GM12878 (cell line): ENCODE data around the gene MTCH2. TPM values are rescaled to one million over a fixed set of nuclear protein-coding genes. Genes with fewer than 3 reads are reported as not detected.

Experiments used
- ATAC-seq: fragments of 200-7000 bp; cut with Tn5 transposase; 3 replicates; pipeline ENCODE4 v1.9.1; 2020; ENCODE audit warnings: mild to moderate bottlenecking, moderate library complexity
- BruUV-seq: library from RNA; stranded (reverse); fragments of 400-500 nt; replicated peaks from 2 replicates; lab custom pipeline; 2021; lab: Mats Ljungman, UMichigan
- CTCF ChIA-PET: fragments of 300-600 bp; sonication (Branson Sonifier 250); formaldehyde crosslinking; extraction: SDS; loops from one replicate; lab custom pipeline; 2021; ENCODE audit warnings: inconsistent platforms; lab: Yijun Ruan, JAX
- POLR2A ChIA-PET: fragments of 350-600 bp; formaldehyde crosslinking; extraction: SDS; loops from one replicate; lab custom pipeline; 2021; ENCODE audit warnings: inconsistent platforms; lab: Charles Lee
- RAD21 ChIA-PET: fragments of 300-600 bp; sonication (Branson Sonifier 250); formaldehyde crosslinking; loops from one replicate; lab custom pipeline; 2023; ENCODE audit warnings: antibody characterized with exemption; ENCODE audit not compliant: unreplicated experiment; lab: Charles Lee
- SMC1A ChIA-PET: fragments of 300-600 bp; sonication (Branson Sonifier 250); formaldehyde crosslinking; loops from one replicate; lab custom pipeline; 2023; ENCODE audit not compliant: unreplicated experiment, uncharacterized antibody; lab: Charles Lee
- DNase-seq: peaks from one replicate; pipeline ENCODE4 v3.0.0-alpha.2; 2011; ENCODE audit warnings: low read depth, low spot score
- FAIRE-seq: peaks from 3 replicates; lab custom pipeline; 2011; peaks lifted over from hg19 to GRCh38; lab: Jason Lieb, UNC
- H2AFZ ChIP-seq: 2 replicates; pipeline ENCODE4 v1.6.0; 2011; ENCODE audit warnings: low read depth, low read length, control low read depth; ENCODE audit not compliant: control insufficient read depth
- H3K27ac ChIP-seq: 2 replicates; pipeline ENCODE4 v1.5.1; 2011; ENCODE audit warnings: control low read depth; ENCODE audit not compliant: control insufficient read depth, insufficient read depth
- H3K27me3 ChIP-seq, 2 experiments: replicated peaks in 1 of 2; 2 replicates each; pipeline versions ENCODE4 v1.6.0 to v1.6.1; 2011; ENCODE audit warnings: low read length in 1 of 2; ENCODE audit not compliant: control insufficient read depth in 2 of 2, insufficient read depth in 2 of 2
- H3K36me3 ChIP-seq, 2 experiments: 2 replicates each; pipeline ENCODE4 v1.5.1; 2011; ENCODE audit warnings: low read length in 1 of 2; ENCODE audit not compliant: control insufficient read depth in 2 of 2, insufficient read depth in 2 of 2
- H3K4me1 ChIP-seq: 2 replicates; pipeline ENCODE4 v1.6.1; 2011; ENCODE audit warnings: mild to moderate bottlenecking, low read length, moderate library complexity, mixed read lengths; ENCODE audit not compliant: control insufficient read depth, insufficient read depth
- H3K4me2 ChIP-seq: 2 replicates; pipeline ENCODE4 v1.6.0; 2011; ENCODE audit warnings: control low read depth; ENCODE audit not compliant: control insufficient read depth, insufficient read depth
- H3K4me3 ChIP-seq: fragments of 200-600 bp; sonication (generic); 2 replicates; pipeline ENCODE4 v1.5.1; 2016
- H3K79me2 ChIP-seq: 2 replicates; pipeline ENCODE4 v1.6.0; 2011; ENCODE audit warnings: low read length; ENCODE audit not compliant: control insufficient read depth, insufficient read depth
- H3K9ac ChIP-seq: 2 replicates; pipeline ENCODE4 v1.8.0; 2011; ENCODE audit warnings: low read length, control low read depth, mixed read lengths; ENCODE audit not compliant: control insufficient read depth, insufficient read depth
- H3K9me3 ChIP-seq: replicated peaks from 3 replicates; pipeline ENCODE4 v1.5.1; 2011; ENCODE audit warnings: mild to moderate bottlenecking, low read length; ENCODE audit not compliant: control insufficient read depth, insufficient read depth
- H4K20me1 ChIP-seq: 2 replicates; pipeline ENCODE4 v1.6.0; 2011; ENCODE audit not compliant: control insufficient read depth, insufficient read depth
- HCFC1 ChIP-seq: fragments of 150-350 bp; IDR thresholded peaks from 2 replicates; pipeline ENCODE4 v1.6.1; 2014; ENCODE audit warnings: low read length
- IKZF2 ChIP-seq, 2 experiments: fragments of 450-650 bp; IDR thresholded peaks; 2 replicates each; pipeline ENCODE4 v1.6.1; 2017; ENCODE audit warnings: mild to moderate bottlenecking in 2 of 2, moderate library complexity in 2 of 2
- NFYB ChIP-seq: IDR thresholded peaks from 2 replicates; pipeline ENCODE4 v1.6.1; 2011; ENCODE audit warnings: low read depth, mild to moderate bottlenecking, low read length, improper control_type of control experiment, moderate library complexity; ENCODE audit not compliant: insufficient read depth
- POU2F2 ChIP-seq: IDR thresholded peaks from 3 replicates; pipeline ENCODE4 v1.6.1; 2011; ENCODE audit warnings: low read depth, mild to moderate bottlenecking, low read length, borderline replicate concordance
- PRDM15 ChIP-seq: fragments of 450-650 bp; formaldehyde crosslinking; IDR thresholded peaks from 2 replicates; pipeline ENCODE4 v1.4.0; 2020; ENCODE audit warnings: mild to moderate bottlenecking, moderate library complexity
- RCOR1 ChIP-seq: conservative IDR thresholded peaks from 2 replicates; pipeline ENCODE4 v1.6.1; 2012; ENCODE audit warnings: low read depth, low read length, improper control_type of control experiment
- RFX5 ChIP-seq: IDR thresholded peaks from 2 replicates; pipeline ENCODE4 v1.6.1; 2011; ENCODE audit warnings: low read depth, low read length, improper control_type of control experiment
- WGBS: methylation state at CpG from one replicate; pipeline ENCODE4 v1.1.6; 2016; ENCODE audit warnings: low lambda C conversion rate; ENCODE audit not compliant: insufficient replicate concordance, insufficient coverage; ENCODE audit errors: missing lambda C conversion rate; 5-methylcytosine and 5-hydroxymethylcytosine counted together
- in situ Hi-C: fragments of 300-500 bp; cut with MboI; formaldehyde crosslinking; loops from 9 replicates; pipeline ENCODE4 v1.14.3; 2018; ENCODE audit warnings: mixed read lengths
- intact Hi-C: fragments of 100-400 bp; cut with micrococcal nuclease; formaldehyde crosslinking; loops from one replicate; pipeline ENCODE4 v1.14.2; 2022; ENCODE audit not compliant: unreplicated experiment
- polyA plus RNA-seq, 11 experiments: library from polyadenylated mRNA; depleted of rRNA in 4 of 11; unstranded in 6 of 11; stranded (reverse) in 5 of 11; fragments of >200 nt; fragmentation: Nextera tagmentation in 4 of 11; fragmentation: Illumina TruSeq in 1 of 11; extraction: Ambion mirVana in 4 of 11; extraction: Trizol in 1 of 11; gene quantifications; 1 replicate in 1 of 11; 2 replicates in 10 of 11; pipeline versions ENCODE4 v1.2.1 to v1.2.3, GENCODE V29; 2011 to 2016; ENCODE audit warnings: inconsistent platforms in 2 of 11, missing spikeins in 2 of 11, low read depth in 1 of 11
- total RNA-seq, 4 experiments: library from RNA; depleted of rRNA in 3 of 4; stranded (reverse); fragments of >200 nt in 3 of 4; fragmentation: Illumina TruSeq in 1 of 4; extraction: Trizol in 1 of 4; gene quantifications; 2 replicates each; pipeline versions ENCODE4 v1.2.1 to v1.2.3, GENCODE V29; 2013 to 2021
- TF ChIP-seq, protein P1 (sequence below): fragments of 450-650 bp; IDR thresholded peaks from 2 replicates; pipeline ENCODE4 v1.6.1; 2017; ENCODE audit warnings: mild to moderate bottlenecking, moderate library complexity
- TF ChIP-seq, protein P2 (sequence below): IDR thresholded peaks from 2 replicates; pipeline ENCODE4 v1.6.1; 2012; ENCODE audit warnings: low read depth, low read length, improper control_type of control experiment
- TF ChIP-seq, protein P3 (sequence below): fragments of 450-650 bp; formaldehyde crosslinking; IDR thresholded peaks from 2 replicates; pipeline ENCODE4 v1.5.0; 2022; ENCODE audit warnings: mild to moderate bottlenecking, missing genetic modification characterization

The MTCH2 gene
- total and polyA plus RNA-seq, 10 of the 15 experiments (the other 5 are each of a cell fraction or from before 2014, with no cell fraction given) = 72.4 to 341 (median 144) TPM

DNA sequence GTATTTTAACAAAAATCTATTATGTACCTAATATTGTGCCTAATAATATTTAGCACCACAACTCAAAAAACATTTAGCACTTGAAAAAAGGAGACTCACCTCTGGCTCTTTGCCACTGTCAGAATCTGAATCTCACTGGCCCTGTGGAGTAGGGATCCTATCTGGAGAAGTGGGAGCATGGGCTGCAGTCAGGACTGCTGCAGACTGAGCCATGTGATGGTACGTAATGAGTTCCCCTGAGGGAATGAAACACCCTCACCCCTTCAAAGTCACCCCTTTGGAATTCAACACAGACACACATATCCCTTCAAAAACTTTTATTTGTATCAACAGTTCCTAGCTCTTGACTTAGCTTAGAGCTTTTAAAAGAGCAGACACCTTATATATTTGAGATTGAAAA, 70.5 kb downstream of the MTCH2 start (continued):
- no peak for TF ChIP-seq IKZF2 (IDR thresholded peaks at IDR 0.05)
- no peak for TF ChIP-seq NFYB

DNA sequence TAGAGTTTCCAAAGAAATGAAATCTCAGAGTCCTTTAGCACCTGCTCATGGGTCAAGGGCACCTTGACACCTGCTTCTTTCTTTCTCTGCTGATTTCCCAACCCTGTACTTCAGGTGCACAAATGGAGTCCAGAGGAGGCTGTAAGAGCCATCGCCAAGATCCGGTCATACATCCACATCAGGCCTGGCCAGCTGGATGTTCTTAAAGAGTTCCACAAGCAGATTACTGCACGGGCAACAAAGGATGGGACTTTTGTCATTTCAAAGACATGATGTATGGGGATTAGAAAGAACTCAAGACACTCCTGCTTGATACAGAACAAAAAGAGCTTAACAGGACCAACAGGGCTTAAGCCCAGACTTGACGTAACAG, 71.0 kb downstream of the MTCH2 start:
- peaks cover 14% of the 10 kb centered on the region for H3K79me2 ChIP-seq
- ATAC-seq = no peak
- H3K36me3 ChIP-seq = peaks cover 10 to 36% of the 10 kb centered on the region in 2 experiments
- CTCF ChIA-PET = no interaction called here
- H3K4me3 ChIP-seq = no peak overlapping the region
- BruUV-seq = TSS peak; percentile 14
- no peak overlapping the region for H2AFZ ChIP-seq
- no peak for FAIRE-seq
- no peaks in the 10 kb centered on the region for H3K27me3 ChIP-seq
- no peaks in the 10 kb centered on the region for H3K9me3 ChIP-seq
- in situ Hi-C loops = no loop called here
- intact Hi-C loops = no loop called here
- RAD21 ChIA-PET = no interaction called here
- H3K4me2 ChIP-seq = no peak overlapping the region
- POLR2A ChIA-PET = interaction anchor here (2.4 kb wide), 1 partner anchor 9 kb away, joined by 7 read pairs; no protein-coding TSS in a partner anchor
- no peak overlapping the region for H3K27ac ChIP-seq
- H3K9ac ChIP-seq = no peak overlapping the region
- SMC1A ChIA-PET = no interaction called here
- WGBS = 92% methylated on average over 4 of the region's 4 CpGs
- H4K20me1 ChIP-seq = 0 out of 2 replicates have a peak, but pooled peaks cover 3% of the 10 kb centered on the region
- no peaks in the 10 kb centered on the region for H3K4me1 ChIP-seq
- no peak for DNase-seq
- TF ChIP-seq PRDM15 (CRISPR knock-in tag) (no peak), POU2F2 (no peak), HCFC1 (no peak), RCOR1 (no peak), RFX5 (no peak)
- TF ChIP-seq, protein P1, sequence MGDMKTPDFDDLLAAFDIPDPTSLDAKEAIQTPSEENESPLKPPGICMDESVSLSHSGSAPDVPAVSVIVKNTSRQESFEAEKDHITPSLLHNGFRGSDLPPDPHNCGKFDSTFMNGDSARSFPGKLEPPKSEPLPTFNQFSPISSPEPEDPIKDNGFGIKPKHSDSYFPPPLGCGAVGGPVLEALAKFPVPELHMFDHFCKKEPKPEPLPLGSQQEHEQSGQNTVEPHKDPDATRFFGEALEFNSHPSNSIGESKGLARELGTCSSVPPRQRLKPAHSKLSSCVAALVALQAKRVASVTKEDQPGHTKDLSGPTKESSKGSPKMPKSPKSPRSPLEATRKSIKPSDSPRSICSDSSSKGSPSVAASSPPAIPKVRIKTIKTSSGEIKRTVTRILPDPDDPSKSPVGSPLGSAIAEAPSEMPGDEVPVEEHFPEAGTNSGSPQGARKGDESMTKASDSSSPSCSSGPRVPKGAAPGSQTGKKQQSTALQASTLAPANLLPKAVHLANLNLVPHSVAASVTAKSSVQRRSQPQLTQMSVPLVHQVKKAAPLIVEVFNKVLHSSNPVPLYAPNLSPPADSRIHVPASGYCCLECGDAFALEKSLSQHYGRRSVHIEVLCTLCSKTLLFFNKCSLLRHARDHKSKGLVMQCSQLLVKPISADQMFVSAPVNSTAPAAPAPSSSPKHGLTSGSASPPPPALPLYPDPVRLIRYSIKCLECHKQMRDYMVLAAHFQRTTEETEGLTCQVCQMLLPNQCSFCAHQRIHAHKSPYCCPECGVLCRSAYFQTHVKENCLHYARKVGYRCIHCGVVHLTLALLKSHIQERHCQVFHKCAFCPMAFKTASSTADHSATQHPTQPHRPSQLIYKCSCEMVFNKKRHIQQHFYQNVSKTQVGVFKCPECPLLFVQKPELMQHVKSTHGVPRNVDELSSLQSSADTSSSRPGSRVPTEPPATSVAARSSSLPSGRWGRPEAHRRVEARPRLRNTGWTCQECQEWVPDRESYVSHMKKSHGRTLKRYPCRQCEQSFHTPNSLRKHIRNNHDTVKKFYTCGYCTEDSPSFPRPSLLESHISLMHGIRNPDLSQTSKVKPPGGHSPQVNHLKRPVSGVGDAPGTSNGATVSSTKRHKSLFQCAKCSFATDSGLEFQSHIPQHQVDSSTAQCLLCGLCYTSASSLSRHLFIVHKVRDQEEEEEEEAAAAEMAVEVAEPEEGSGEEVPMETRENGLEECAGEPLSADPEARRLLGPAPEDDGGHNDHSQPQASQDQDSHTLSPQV = no peak
- TF ChIP-seq, protein P2, sequence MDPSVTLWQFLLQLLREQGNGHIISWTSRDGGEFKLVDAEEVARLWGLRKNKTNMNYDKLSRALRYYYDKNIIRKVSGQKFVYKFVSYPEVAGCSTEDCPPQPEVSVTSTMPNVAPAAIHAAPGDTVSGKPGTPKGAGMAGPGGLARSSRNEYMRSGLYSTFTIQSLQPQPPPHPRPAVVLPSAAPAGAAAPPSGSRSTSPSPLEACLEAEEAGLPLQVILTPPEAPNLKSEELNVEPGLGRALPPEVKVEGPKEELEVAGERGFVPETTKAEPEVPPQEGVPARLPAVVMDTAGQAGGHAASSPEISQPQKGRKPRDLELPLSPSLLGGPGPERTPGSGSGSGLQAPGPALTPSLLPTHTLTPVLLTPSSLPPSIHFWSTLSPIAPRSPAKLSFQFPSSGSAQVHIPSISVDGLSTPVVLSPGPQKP = no peak
- TF ChIP-seq, protein P3, sequence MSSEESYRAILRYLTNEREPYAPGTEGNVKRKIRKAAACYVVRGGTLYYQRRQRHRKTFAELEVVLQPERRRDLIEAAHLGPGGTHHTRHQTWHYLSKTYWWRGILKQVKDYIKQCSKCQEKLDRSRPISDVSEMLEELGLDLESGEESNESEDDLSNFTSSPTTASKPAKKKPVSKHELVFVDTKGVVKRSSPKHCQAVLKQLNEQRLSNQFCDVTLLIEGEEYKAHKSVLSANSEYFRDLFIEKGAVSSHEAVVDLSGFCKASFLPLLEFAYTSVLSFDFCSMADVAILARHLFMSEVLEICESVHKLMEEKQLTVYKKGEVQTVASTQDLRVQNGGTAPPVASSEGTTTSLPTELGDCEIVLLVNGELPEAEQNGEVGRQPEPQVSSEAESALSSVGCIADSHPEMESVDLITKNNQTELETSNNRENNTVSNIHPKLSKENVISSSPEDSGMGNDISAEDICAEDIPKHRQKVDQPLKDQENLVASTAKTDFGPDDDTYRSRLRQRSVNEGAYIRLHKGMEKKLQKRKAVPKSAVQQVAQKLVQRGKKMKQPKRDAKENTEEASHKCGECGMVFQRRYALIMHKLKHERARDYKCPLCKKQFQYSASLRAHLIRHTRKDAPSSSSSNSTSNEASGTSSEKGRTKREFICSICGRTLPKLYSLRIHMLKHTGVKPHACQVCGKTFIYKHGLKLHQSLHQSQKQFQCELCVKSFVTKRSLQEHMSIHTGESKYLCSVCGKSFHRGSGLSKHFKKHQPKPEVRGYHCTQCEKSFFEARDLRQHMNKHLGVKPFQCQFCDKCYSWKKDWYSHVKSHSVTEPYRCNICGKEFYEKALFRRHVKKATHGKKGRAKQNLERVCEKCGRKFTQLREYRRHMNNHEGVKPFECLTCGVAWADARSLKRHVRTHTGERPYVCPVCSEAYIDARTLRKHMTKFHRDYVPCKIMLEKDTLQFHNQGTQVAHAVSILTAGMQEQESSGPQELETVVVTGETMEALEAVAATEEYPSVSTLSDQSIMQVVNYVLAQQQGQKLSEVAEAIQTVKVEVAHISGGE = no peak
